Measurements from ENCODE around the gene PARP1. TPM values are rescaled to one million over a fixed set of nuclear protein-coding genes. Genes with fewer than 3 reads are reported as not detected.
"Not testable (repeated sequence)": the region's sequence is repeated elsewhere in the genome, so short reads cannot be mapped to it uniquely, and the experiment has no call there.

Gene PARP1
- polyA plus RNA-seq, 3 donors: 17.7 to 30.0 (median 23.3) TPM

GRCh38 chr1:226428348-226428747, 20.5 kb upstream of the PARP1 start:
- intact Hi-C loops (cut with micrococcal nuclease): no loop called here
- Histone ChIP-seq H3K9ac (ENCODE audit: insufficient read depth, low read length, poor library complexity, severe bottlenecking) (no peak overlapping the region), H3K4me2 (replicated peaks; ENCODE audit: extremely low read depth, low read length, poor library complexity, severe bottlenecking) (no peak overlapping the region), H3K4me3 (replicated peaks in 1 of 3; ENCODE audit: low read depth in 2 of 3, low read length in 3 of 3) (no peak overlapping the region), H3K27ac (ENCODE audit: low read depth in 1 of 2, low read length in 2 of 2) (no peak overlapping the region), H3K9me3 (replicated peaks in 1 of 2; ENCODE audit: control insufficient read depth in 1 of 2, insufficient read depth in 1 of 2, low read length in 2 of 2) (no peaks in the 10 kb centered on the region), H3K36me3 (replicated peaks in 1 of 2; ENCODE audit: control insufficient read depth in 1 of 2, insufficient read depth in 2 of 2, low read length in 2 of 2) (no peaks in the 10 kb centered on the region), H3K4me1 (ENCODE audit: control insufficient read depth in 1 of 2, insufficient read depth in 2 of 2, low read length in 2 of 2) (no peaks in the 10 kb centered on the region), H4K20me1 (ENCODE audit: insufficient read depth, low read length) (no peaks in the 10 kb centered on the region), H3K27me3 (ENCODE audit: control insufficient read depth in 2 of 2, insufficient read depth in 2 of 2, low read length in 2 of 2) (peaks cover 4 to 6% of the 10 kb centered on the region in 2 donors), H3K79me2 (ENCODE audit: insufficient read depth, low read length) (no peaks in the 10 kb centered on the region), H2AFZ (ENCODE audit: insufficient read depth, low read depth, low read length, poor library complexity, severe bottlenecking) (no peak overlapping the region)
- Mint-ChIP-seq H3K4me1 (peaks cover 6% of the 10 kb centered on the region), H3K36me3 (no peaks in the 10 kb centered on the region), H3K9me3 (peaks cover 0 to 2% (median 0%) of the 10 kb centered on the region in 7 donors), H3K4me3 (no peak overlapping the region), H3K27ac (no peak overlapping the region), H3K27me3 (ENCODE audit: low read depth in 3 of 3) (peaks cover 6 to 14% (median 7%) of the 10 kb centered on the region in 3 donors)
- no peak for DNase-seq
- TF ChIP-seq, protein P1, sequence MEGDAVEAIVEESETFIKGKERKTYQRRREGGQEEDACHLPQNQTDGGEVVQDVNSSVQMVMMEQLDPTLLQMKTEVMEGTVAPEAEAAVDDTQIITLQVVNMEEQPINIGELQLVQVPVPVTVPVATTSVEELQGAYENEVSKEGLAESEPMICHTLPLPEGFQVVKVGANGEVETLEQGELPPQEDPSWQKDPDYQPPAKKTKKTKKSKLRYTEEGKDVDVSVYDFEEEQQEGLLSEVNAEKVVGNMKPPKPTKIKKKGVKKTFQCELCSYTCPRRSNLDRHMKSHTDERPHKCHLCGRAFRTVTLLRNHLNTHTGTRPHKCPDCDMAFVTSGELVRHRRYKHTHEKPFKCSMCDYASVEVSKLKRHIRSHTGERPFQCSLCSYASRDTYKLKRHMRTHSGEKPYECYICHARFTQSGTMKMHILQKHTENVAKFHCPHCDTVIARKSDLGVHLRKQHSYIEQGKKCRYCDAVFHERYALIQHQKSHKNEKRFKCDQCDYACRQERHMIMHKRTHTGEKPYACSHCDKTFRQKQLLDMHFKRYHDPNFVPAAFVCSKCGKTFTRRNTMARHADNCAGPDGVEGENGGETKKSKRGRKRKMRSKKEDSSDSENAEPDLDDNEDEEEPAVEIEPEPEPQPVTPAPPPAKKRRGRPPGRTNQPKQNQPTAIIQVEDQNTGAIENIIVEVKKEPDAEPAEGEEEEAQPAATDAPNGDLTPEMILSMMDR (IDR thresholded peaks at IDR 0.05): no peak
- 94% methylated on average over 2 of the region's 5 CpGs for WGBS (ENCODE audit: insufficient coverage)

DNA sequence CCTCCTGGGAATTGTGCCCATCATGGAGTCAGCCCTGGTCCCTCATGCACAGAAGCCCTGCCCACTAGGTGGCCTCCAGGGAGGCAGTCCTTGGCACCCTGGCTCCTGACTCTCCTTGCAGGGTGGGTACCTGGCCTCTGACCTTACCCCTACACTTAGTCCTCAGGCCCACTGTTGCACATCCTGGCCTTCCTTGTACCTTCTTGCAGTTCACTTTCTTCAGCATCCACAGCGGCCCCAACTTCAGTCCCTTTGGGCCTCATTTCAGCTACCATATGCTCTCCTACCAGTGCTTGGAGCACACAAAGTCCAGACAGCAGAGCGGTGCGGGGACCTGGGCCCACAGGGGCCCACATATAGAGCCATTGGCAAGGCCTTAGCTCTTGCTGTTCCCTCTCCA, 19.2 kb upstream of the PARP1 start:
- no peak overlapping the region for H3K9ac ChIP-seq (ENCODE audit: insufficient read depth, low read length, poor library complexity, severe bottlenecking)
- Mint-ChIP-seq H3K36me3 (no peaks in the 10 kb centered on the region), H3K27ac (no peak overlapping the region), H3K9me3 (peaks cover 0 to 2% (median 0%) of the 10 kb centered on the region in 7 donors), H3K4me1 (peaks cover 6% of the 10 kb centered on the region), H3K4me3 (no peak overlapping the region), H3K27me3 (ENCODE audit: low read depth in 3 of 3) (peaks cover 6 to 14% (median 7%) of the 10 kb centered on the region in 3 donors)
- WGBS (ENCODE audit: insufficient coverage): 97% methylated on average over 3 of the region's 3 CpGs
- H3K4me2 ChIP-seq (replicated peaks; ENCODE audit: extremely low read depth, low read length, poor library complexity, severe bottlenecking): no peak overlapping the region
- H3K27ac ChIP-seq (ENCODE audit: low read depth in 1 of 2, low read length in 2 of 2): no peak overlapping the region
- H3K27me3 ChIP-seq (ENCODE audit: control insufficient read depth in 2 of 2, insufficient read depth in 2 of 2, low read length in 2 of 2): peaks cover 4 to 6% of the 10 kb centered on the region in 2 donors
- TF ChIP-seq, protein P1 (IDR thresholded peaks at IDR 0.05): no peak
- no peaks in the 10 kb centered on the region for H3K4me1 ChIP-seq (ENCODE audit: control insufficient read depth in 1 of 2, insufficient read depth in 2 of 2, low read length in 2 of 2)
- no peaks in the 10 kb centered on the region for H3K36me3 ChIP-seq (replicated peaks in 1 of 2; ENCODE audit: control insufficient read depth in 1 of 2, insufficient read depth in 2 of 2, low read length in 2 of 2)
- intact Hi-C loops (cut with micrococcal nuclease): no loop called here
- H3K9me3 ChIP-seq (replicated peaks in 1 of 2; ENCODE audit: control insufficient read depth in 1 of 2, insufficient read depth in 1 of 2, low read length in 2 of 2): no peaks in the 10 kb centered on the region
- DNase-seq: no peak
- H3K79me2 ChIP-seq (ENCODE audit: insufficient read depth, low read length): no peaks in the 10 kb centered on the region
- H4K20me1 ChIP-seq (ENCODE audit: insufficient read depth, low read length): no peaks in the 10 kb centered on the region
- no peak overlapping the region for H2AFZ ChIP-seq (ENCODE audit: insufficient read depth, low read depth, low read length, poor library complexity, severe bottlenecking)
- no peak overlapping the region for H3K4me3 ChIP-seq (replicated peaks in 1 of 3; ENCODE audit: low read depth in 2 of 3, low read length in 3 of 3)

DNA sequence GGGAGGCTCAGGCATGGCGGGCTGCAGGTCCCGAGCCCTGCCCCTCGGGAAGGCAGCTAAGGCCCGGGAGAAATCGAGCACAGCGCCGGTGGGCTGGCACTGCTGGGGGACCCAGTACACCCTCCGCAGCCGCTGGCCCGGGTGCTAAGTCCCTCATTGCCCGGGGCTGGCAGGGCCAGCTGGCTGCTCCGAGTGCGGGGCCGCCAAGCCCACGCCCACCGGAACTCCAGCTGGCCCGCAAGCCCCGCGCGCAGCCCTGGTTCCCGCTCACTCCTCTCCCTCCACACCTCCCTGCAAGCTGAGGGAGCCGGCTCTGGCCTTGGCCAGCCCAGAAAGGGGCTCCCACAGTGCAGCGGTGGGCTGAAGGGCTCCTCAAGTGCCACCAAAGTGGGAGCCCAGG, 18.5 kb upstream of the PARP1 start:
- H3K36me3 Mint-ChIP-seq; H3K9me3 ChIP-seq (replicated peaks in 1 of 2; ENCODE audit: control insufficient read depth in 1 of 2, insufficient read depth in 1 of 2, low read length in 2 of 2); H3K4me3 ChIP-seq (replicated peaks in 1 of 3; ENCODE audit: low read depth in 2 of 3, low read length in 3 of 3); DNase-seq; H2AFZ ChIP-seq (ENCODE audit: insufficient read depth, low read depth, low read length, poor library complexity, severe bottlenecking); H3K4me1 ChIP-seq (ENCODE audit: control insufficient read depth in 1 of 2, insufficient read depth in 2 of 2, low read length in 2 of 2); H3K27ac ChIP-seq (ENCODE audit: low read depth in 1 of 2, low read length in 2 of 2); H3K27me3 ChIP-seq (ENCODE audit: control insufficient read depth in 2 of 2, insufficient read depth in 2 of 2, low read length in 2 of 2); H3K4me1 Mint-ChIP-seq; H3K36me3 ChIP-seq (replicated peaks in 1 of 2; ENCODE audit: control insufficient read depth in 1 of 2, insufficient read depth in 2 of 2, low read length in 2 of 2); H3K4me2 ChIP-seq (replicated peaks; ENCODE audit: extremely low read depth, low read length, poor library complexity, severe bottlenecking); H3K9me3 Mint-ChIP-seq; H4K20me1 ChIP-seq (ENCODE audit: insufficient read depth, low read length); H3K79me2 ChIP-seq (ENCODE audit: insufficient read depth, low read length); H3K27ac Mint-ChIP-seq; intact Hi-C loops (cut with micrococcal nuclease); H3K9ac ChIP-seq (ENCODE audit: insufficient read depth, low read length, poor library complexity, severe bottlenecking); H3K4me3 Mint-ChIP-seq: not testable (repeated sequence)
- H3K27me3 Mint-ChIP-seq (ENCODE audit: low read depth in 3 of 3): peaks cover 6 to 14% (median 7%) of the 10 kb centered on the region in 3 donors
- WGBS (ENCODE audit: insufficient coverage): 95% methylated on average over 12 of the region's 23 CpGs

Data from CD14-positive monocyte (primary cell).